Astrocyte (in vitro differentiated cells and primary cell): ENCODE results near the gene ZSCAN22.

Source experiments
- CTCF ChIP-seq: IDR thresholded peaks from 2 replicates; pipeline ENCODE4 v1.5.1; 2011; ENCODE audit warnings: low read depth, mild to moderate bottlenecking, inconsistent platforms, low read length, moderate library complexity; ENCODE audit not compliant: insufficient read depth
- EZH2 ChIP-seq: IDR thresholded peaks from 2 replicates; pipeline ENCODE4 v1.6.1; 2012; ENCODE audit warnings: mild to moderate bottlenecking, low read length, inconsistent platforms; ENCODE audit not compliant: insufficient read depth

GRCh38 chr19:58352760-58353671 lies 26.2 kb downstream of the ZSCAN22 start, which contains the start of gene A1BG:
- TF ChIP-seq CTCF = no peak
- TF ChIP-seq EZH2 = no peak
